ENCODE results near the gene BARX1.

The BARX1 gene

GRCh38 chr9:93951655-93952118 is 3.5 kb downstream of the BARX1 start:
- H3K4me1 Mint-ChIP-seq, result peaks cover 28% of the 10 kb centered on the region
- H3K36me3 Mint-ChIP-seq, result peaks cover 2% of the 10 kb centered on the region
- H3K9me3 Mint-ChIP-seq, result peaks cover 2% of the 10 kb centered on the region
- no peak overlapping the region for H3K27ac Mint-ChIP-seq
- DNase-seq (ENCODE audit: low spot score in 2 of 2), result peak in 1 of 2 donors; percentile 41
- ATAC-seq (ENCODE audit: low read depth), result no peak
- H3K4me3 Mint-ChIP-seq, result peak overlapping the region; percentile 65
- peaks cover 40% of the 10 kb centered on the region for H3K27me3 Mint-ChIP-seq

- peaks cover 2% of the 10 kb centered on the region for H3K36me3 Mint-ChIP-seq
- peaks cover 34% of the 10 kb centered on the region for H3K4me1 Mint-ChIP-seq
- ATAC-seq (ENCODE audit: low read depth) (no peak), DNase-seq (ENCODE audit: low spot score in 2 of 2) (peak in 1 of 2 donors; percentile 38)
- peak overlapping the region; percentile 65 for H3K4me3 Mint-ChIP-seq
- H3K9me3 Mint-ChIP-seq, result peaks cover 2% of the 10 kb centered on the region
- peaks cover 45% of the 10 kb centered on the region for H3K27me3 Mint-ChIP-seq
- H3K27ac Mint-ChIP-seq, result no peak overlapping the region
Measured at GRCh38 chr9:93950619-93951601, 4.2 kb downstream of the BARX1 start.

DNA sequence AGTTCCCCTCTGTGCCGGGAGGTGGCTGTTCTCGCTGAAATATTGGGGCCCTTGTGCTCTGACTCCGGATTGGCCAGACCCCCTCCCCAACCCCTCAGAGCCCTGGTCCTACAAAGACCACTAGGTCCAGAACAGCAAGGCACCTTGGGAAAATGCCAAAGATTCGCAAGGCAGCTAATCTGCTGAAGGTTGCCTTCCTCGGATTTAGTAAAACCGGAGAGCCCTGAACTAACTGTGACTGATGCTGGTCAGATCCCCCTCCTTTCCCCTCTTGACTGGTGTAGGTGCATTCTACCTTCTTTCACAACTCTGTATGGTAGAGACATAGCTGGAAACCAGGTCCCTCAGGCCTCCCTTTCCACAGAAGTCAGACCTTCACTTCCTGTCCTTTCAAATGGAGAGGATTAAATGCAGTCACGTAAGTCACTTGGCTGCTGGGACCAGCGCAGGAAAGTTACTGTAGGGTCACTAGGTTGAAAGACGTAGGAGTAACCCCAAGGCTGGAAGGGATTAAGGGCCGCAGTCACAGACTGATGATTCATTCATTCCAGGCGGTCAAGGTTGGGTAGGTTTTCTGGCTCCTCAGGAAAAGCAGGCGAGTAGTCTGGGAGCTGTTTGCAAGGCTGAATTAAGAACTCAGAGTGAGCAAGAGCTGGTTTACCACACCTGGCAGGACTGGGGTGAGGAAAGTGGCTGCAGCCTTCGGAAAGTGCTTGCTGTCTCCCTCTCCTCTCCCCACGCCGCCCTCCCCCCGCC is 5.3 kb downstream of the BARX1 start:
- peaks cover 50% of the 10 kb centered on the region for H3K27me3 Mint-ChIP-seq
- ATAC-seq (ENCODE audit: low read depth), result no peak
- peaks cover 35% of the 10 kb centered on the region for H3K4me1 Mint-ChIP-seq
- peaks cover 3% of the 10 kb centered on the region for H3K36me3 Mint-ChIP-seq
- H3K27ac Mint-ChIP-seq, result no peak overlapping the region
- peaks cover 2% of the 10 kb centered on the region for H3K9me3 Mint-ChIP-seq
- peak overlapping the region; percentile 5 for H3K4me3 Mint-ChIP-seq
- DNase-seq (ENCODE audit: low spot score in 2 of 2), result no peak

GRCh38 chr9:93949073-93949693 is 6.0 kb downstream of the BARX1 start:
- ATAC-seq (ENCODE audit: low read depth), result no peak
- Mint-ChIP-seq H3K4me1 (peaks cover 35% of the 10 kb centered on the region), H3K27me3 (peaks cover 51% of the 10 kb centered on the region), H3K4me3 (no peak overlapping the region), H3K9me3 (peaks cover 2% of the 10 kb centered on the region), H3K36me3 (peaks cover 3% of the 10 kb centered on the region), H3K27ac (no peak overlapping the region)
- DNase-seq (ENCODE audit: low spot score in 2 of 2), result no peak

- Mint-ChIP-seq H3K27ac (no peak overlapping the region), H3K4me1 (peaks cover 30% of the 10 kb centered on the region), H3K27me3 (peaks cover 50% of the 10 kb centered on the region), H3K4me3 (no peak overlapping the region), H3K9me3 (no peaks in the 10 kb centered on the region), H3K36me3 (peaks cover 1% of the 10 kb centered on the region)
- ATAC-seq (ENCODE audit: low read depth), result no peak
- no peak for DNase-seq (ENCODE audit: low spot score in 2 of 2)
Measured at GRCh38 chr9:93948441-93949072, 6.6 kb downstream of the BARX1 start.

DNA sequence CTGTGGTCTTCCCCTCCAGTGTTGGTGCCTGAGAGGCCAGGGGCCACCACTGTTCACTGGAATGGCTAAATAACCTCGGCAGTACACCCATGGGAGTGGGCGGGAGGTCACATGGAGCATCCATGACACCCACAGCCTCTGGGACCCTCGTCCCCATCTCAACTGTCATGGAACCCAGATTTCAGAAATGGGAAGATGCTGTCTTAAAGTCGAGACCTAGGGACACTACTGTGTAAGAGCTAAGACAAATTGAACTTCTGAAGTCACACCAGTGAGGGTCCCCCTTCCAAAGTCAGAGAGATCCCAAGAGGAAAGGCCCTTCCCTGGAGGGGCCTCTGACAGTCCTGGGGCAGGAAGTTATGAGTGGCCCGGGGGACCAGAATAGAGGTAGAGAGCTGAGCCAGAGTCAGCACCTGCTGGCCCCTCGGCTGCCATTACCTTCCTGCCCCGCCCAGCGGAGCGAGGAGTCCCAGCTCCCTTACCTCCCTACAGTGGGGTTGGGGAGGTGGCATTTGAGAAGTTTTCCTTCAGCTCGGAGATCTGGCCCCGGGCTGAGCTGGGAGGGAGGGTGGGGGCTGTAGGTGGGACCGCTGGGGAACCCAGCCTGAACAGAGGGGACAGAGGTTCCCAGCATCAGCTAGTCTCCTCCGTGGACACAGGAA is 7.6 kb downstream of the BARX1 start:
- peaks cover 30% of the 10 kb centered on the region for H3K4me1 Mint-ChIP-seq
- peaks cover 44% of the 10 kb centered on the region for H3K27me3 Mint-ChIP-seq
- H3K36me3 Mint-ChIP-seq, result peaks cover 1% of the 10 kb centered on the region
- no peak overlapping the region for H3K4me3 Mint-ChIP-seq
- no peak for DNase-seq (ENCODE audit: low spot score in 2 of 2)
- no peak overlapping the region for H3K27ac Mint-ChIP-seq
- no peaks in the 10 kb centered on the region for H3K9me3 Mint-ChIP-seq
- no peak for ATAC-seq (ENCODE audit: low read depth)

DNA sequence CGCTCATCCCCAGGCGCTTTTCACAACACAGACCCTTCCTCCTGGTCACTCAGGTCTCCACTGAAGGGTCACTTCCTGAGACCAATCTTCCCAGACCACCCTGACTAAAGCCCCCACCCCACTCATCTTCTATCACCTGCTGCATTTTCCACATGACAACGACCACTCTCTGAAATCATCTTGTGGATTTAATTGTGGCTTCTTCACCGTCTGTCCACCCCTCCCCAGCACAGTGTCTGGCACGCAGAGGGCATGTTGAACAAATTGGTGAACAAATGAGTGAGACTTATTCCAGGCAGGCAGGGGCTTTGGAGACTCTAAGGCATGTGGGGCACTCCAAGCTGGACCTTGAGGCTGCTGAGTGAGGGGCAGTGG is 8.8 kb downstream of the BARX1 start:
- peaks cover 24% of the 10 kb centered on the region for H3K4me1 Mint-ChIP-seq
- peaks cover 49% of the 10 kb centered on the region for H3K27me3 Mint-ChIP-seq
- H3K9me3 Mint-ChIP-seq, result no peaks in the 10 kb centered on the region
- H3K36me3 Mint-ChIP-seq, result peaks cover 1% of the 10 kb centered on the region
- DNase-seq (ENCODE audit: low spot score in 2 of 2) (no peak), ATAC-seq (ENCODE audit: low read depth) (no peak)
- peak overlapping the region; percentile 77 for H3K4me3 Mint-ChIP-seq
- no peak overlapping the region for H3K27ac Mint-ChIP-seq

GRCh38 chr9:93945400-93946337 is 9.5 kb downstream of the BARX1 start:
- Mint-ChIP-seq H3K4me3 (peak overlapping the region; percentile 77), H3K27ac (no peak overlapping the region), H3K9me3 (no peaks in the 10 kb centered on the region), H3K4me1 (peaks cover 23% of the 10 kb centered on the region), H3K36me3 (peaks cover 1% of the 10 kb centered on the region), H3K27me3 (peaks cover 53% of the 10 kb centered on the region)
- ATAC-seq (ENCODE audit: low read depth) (no peak), DNase-seq (ENCODE audit: low spot score in 2 of 2) (no peak)

DNA sequence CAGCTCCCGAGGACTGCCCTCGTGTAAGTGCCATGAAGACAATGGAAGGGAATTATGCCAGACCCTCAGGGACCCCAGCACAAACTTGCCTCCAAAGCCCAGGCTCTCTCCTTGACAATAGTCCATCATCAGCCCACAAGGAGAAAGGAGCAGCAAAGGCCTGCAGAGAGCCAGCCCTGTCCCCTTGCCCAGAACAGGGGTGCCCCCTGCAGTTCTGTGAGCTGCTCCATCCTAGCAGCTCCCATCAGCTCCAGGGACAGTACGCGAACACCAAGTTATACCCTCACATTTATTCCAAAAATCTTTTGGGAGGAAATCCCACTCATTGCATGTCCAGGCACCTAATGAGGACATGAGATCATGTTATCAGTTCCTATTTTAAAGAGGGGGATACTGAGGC is 11.1 kb downstream of the BARX1 start:
- Mint-ChIP-seq H3K4me3 (no peak overlapping the region), H3K9me3 (no peaks in the 10 kb centered on the region)
- ATAC-seq (ENCODE audit: low read depth), result no peak

DNA sequence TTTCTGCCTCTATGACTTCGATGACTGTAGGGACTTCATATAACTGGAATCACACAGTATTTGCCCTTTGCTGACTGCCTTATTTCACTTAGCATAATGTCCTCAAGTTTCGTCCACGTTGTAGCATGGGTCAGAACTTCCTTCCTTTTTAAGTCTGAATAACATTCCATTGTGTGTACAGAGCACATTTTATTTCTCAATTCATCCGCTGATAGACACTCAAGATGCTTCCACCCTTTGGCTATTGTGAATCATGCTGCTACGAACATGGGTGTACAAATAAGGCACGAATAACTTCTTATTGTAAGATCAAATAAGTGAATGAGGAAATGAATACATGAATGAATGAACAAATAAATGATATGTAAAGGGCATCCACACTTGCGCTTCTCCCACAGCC is 13.0 kb downstream of the BARX1 start:
- Mint-ChIP-seq H3K36me3 (peaks cover 1% of the 10 kb centered on the region), H3K27me3 (peaks cover 48% of the 10 kb centered on the region), H3K4me1 (peaks cover 14% of the 10 kb centered on the region), H3K27ac (no peak overlapping the region), H3K4me3 (no peak overlapping the region), H3K9me3 (no peaks in the 10 kb centered on the region)
- ATAC-seq (ENCODE audit: low read depth) (no peak), DNase-seq (ENCODE audit: low spot score in 2 of 2) (no peak)

More for the DNA sequence above, 11.1 kb downstream of the BARX1 start:
- H3K36me3 Mint-ChIP-seq, result peaks cover 1% of the 10 kb centered on the region
- H3K4me1 Mint-ChIP-seq, result peaks cover 14% of the 10 kb centered on the region
- no peak overlapping the region for H3K27ac Mint-ChIP-seq
- no peak for DNase-seq (ENCODE audit: low spot score in 2 of 2)
- peaks cover 47% of the 10 kb centered on the region for H3K27me3 Mint-ChIP-seq

DNA sequence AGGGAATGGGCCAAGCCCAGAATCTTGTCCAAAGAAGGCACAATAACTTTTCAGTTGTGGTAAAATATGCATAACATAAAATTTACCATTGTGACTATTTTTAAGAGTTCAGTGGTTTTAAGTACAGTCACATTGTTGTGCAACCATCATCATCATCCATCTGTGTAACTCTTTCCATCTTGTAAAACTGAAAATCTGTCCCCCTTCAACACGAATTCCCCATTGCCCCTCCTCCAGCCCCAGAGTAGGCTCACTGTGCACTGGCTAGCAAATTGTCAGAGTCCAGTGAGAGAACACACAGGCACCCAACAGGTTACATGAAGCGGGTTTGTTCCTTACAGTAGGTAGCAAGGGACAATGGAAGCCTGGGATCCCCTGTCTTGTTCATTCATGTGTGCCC is 13.7 kb downstream of the BARX1 start:
- peaks cover 47% of the 10 kb centered on the region for H3K27me3 Mint-ChIP-seq
- H3K4me3 Mint-ChIP-seq, result no peak overlapping the region
- no peak for DNase-seq (ENCODE audit: low spot score in 2 of 2)
- peaks cover 1% of the 10 kb centered on the region for H3K36me3 Mint-ChIP-seq
- no peak for ATAC-seq (ENCODE audit: low read depth)
- H3K27ac Mint-ChIP-seq, result no peak overlapping the region
- no peaks in the 10 kb centered on the region for H3K9me3 Mint-ChIP-seq
- peaks cover 13% of the 10 kb centered on the region for H3K4me1 Mint-ChIP-seq

DNA sequence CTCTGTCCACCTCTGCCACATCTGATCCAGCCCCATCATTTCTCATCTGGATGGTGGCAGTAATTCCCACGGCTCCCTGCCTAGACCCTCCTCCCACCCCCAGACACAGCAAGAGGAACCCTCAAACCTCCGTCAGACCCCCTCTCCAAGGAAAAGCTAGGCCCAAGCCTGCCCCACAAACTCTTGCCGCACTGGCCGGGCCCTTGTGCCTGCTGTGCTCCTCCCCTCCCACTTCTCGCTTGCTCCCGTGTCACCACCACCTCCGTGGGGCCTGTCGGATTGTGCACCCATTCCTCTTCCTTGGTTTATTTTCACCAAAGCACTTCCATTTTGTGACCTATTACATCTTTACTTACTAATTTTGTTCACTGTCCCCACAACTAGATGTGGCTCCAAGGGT is 14.2 kb downstream of the BARX1 start:
- DNase-seq (ENCODE audit: low spot score in 2 of 2) (no peak), ATAC-seq (ENCODE audit: low read depth) (no peak)
- Mint-ChIP-seq H3K4me1 (peaks cover 9% of the 10 kb centered on the region), H3K4me3 (no peak overlapping the region), H3K27ac (no peak overlapping the region), H3K36me3 (peaks cover 1% of the 10 kb centered on the region), H3K9me3 (no peaks in the 10 kb centered on the region), H3K27me3 (peaks cover 44% of the 10 kb centered on the region)
